HG03521 (cell line): ENCODE results near the gene TNFRSF6B.

ENCODE experiments used
- ATAC-seq: cut with Tn5 transposase; IDR thresholded peaks from one replicate; pipeline ENCODE4 v1.9.1; 2021; ENCODE audit warnings: mild to moderate bottlenecking, moderate library complexity; ENCODE audit not compliant: unreplicated experiment

Gene TNFRSF6B

DNA sequence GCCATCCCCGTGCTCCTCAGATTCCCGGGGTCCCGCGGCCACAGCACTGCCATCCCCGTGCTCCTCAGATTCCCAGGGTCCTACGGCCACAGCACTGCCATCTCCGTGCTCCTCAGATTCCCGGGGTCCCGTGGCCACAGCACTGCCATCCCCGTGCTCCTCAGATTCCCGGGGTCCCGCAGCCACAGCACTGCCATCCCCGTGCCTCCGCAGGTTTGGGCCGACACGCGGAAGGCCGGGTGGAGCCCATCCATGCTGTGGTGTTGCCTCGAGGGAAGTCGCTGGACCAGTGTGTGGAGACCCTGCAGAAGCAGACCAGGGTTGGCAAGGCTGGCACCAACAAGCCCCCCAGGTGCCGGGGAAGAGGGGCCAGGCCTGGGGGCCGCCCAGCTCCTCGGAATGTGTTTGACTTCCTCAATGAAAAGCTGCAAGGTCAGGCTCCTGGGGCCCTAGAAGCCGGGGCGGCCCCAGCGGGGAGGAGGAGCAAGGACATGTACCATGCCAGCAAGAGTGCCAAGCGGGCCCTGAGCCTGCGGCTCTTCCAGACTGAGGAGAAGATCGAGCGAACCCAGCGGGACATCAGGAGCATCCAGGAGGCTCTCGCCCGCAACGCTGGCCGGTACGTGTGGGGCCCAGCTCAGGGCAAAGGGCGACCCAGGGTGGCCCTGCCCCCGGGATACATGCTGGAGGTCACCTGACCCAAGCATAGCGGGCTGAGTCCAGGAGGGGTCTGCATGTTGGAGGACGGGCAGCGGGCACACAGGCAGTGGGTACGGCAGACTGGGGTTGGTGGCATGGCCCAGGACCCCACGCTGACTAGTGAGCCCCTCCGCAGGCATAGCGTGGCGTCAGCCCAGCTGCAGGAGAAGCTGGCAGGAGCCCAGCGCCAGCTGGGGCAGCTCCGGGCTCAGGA, 38.8 kb downstream of the TNFRSF6B start:
- ATAC-seq, result no peak

DNA sequence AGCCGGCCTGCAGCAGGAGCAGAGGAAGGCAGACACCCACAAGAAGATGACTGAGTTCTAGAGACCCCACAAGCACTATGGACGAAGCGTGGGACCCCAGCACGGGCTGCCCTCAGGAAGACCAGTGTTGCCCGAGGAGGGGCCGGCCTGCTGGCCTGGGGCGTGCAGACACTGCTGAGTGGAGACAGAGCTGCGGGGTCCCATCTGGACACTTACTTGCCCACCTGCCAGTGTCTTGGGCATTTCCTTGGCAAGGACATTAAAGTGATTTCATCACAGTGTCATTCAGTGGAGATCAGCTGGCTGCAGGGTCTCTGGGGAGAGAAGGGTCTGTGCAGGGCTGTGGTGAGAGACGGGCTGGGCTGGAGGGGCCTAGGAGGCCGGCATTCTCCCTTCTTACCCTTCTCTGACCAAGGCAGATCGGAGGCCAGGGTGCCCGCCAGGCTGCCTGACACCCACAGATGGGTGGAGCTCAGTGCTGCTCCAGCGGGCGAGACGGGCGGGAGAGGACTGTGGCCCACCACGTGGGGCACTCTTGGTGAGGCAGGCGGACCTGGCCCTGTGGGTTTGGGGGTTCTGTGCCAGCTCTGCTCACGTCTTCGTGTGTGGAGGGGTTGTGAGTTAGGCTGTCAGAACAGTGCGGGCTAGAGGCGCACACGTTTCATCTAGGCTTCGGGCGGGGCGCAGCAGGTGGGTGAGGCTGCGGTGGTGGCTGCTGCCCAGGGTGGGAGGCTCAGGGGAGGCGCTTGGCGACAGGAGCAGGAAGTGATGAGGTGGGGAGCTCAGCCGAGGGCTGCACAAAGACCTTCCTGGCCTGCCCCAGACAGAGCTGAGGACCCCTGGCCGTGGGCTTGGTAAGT, 39.6 kb downstream of the TNFRSF6B start, which contains the start of gene LIME1:
Gene LIME1 (plus strand): TSS at position 806 of the 860 bp plus-strand sequence. CDS start 886 bp downstream, outside the sequence.
- ATAC-seq, result no peak

DNA sequence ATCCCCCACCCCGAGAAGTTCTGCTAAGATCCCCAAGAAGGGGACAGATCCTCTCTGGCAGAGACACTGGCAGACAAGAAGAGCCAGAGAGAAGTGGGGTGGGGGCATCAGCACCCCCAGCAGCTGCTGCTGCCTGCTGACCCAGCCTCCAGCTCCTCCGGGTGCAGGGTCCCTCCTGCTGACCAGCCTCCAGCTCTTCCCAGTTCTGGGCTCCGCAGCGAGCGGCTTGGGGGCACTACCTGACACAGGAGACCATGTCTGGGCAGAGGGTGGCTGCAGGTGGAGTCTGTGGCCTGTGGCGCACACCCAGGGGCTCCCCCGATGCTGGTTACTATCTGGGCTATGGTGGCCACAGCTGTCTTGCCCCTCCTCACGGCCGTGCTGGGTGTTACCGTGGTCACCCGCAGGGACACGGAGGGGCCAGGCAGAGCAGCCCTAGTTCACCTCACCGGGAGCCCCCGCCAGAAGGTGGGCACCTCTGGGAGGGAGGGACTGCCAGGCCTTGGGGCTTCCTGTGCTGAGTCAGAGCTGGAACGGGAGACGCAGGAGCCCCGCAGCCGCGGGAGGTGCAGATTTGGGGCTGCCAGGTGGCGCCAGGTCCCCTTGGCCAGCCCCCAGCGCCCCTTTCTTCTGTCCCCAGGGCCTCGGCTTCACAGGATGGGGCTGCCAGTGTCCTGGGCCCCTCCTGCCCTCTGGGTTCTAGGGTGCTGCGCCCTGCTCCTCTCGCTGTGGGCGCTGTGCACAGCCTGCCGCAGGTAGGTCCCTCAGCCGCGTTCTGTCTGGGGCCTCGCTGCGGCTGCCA, 40.6 kb downstream of the TNFRSF6B start:
- ATAC-seq, result no peak

DNA sequence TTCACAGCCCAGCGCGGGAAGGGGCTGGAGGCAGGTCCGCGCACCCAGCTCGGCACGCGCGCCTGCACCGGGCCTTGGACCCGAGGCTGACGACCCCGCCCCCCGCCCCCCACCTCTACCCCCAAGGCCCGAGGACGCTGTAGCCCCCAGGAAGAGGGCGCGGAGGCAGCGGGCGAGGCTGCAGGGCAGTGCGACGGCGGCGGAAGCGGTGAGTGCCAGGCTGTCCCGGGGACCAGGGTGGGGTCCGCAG, 41.2 kb downstream of the TNFRSF6B start:
- ATAC-seq, result no peak

DNA sequence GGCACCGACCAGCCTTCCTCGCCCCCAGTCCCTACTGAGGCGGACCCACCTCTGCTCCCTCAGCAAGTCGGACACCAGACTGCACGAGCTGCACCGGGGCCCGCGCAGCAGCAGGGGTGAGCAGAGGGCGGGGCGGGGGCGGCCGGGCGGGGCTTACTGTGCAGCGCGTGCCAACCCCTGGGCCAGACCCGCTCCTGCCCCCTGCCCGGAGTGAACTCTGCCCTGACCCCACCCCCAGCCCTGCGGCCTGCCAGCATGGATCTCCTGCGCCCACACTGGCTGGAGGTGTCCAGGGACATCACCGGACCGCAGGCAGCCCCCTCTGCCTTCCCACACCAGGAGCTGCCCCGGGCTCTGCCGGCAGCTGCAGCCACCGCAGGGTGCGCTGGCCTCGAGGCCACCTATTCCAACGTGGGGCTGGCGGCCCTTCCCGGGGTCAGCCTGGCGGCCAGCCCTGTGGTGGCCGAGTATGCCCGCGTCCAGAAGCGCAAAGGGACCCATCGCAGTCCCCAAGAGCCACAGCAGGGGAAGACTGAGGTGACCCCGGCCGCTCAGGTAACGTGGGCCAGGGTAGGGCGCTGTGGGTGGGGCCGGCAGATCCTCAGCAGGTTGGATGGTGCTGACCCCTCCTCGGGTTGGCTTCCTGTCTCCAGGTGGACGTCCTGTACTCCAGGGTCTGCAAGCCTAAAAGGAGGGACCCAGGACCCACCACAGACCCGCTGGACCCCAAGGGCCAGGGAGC, 41.7 kb downstream of the TNFRSF6B start:
- ATAC-seq, result no peak

DNA sequence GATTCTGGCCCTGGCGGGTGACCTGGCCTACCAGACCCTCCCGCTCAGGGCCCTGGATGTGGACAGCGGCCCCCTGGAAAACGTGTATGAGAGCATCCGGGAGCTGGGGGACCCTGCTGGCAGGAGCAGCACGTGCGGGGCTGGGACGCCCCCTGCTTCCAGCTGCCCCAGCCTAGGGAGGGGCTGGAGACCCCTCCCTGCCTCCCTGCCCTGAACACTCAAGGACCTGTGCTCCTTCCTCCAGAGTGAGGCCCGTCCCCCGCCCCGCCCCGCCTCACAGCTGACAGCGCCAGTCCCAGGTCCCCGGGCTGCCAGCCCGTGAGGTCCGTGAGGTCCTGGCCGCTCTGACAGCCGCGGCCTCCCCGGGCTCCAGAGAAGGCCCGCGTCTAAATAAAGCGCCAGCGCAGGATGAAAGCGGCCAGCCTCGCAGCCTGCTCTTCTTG, 42.3 kb downstream of the TNFRSF6B start:
- no peak for ATAC-seq

DNA sequence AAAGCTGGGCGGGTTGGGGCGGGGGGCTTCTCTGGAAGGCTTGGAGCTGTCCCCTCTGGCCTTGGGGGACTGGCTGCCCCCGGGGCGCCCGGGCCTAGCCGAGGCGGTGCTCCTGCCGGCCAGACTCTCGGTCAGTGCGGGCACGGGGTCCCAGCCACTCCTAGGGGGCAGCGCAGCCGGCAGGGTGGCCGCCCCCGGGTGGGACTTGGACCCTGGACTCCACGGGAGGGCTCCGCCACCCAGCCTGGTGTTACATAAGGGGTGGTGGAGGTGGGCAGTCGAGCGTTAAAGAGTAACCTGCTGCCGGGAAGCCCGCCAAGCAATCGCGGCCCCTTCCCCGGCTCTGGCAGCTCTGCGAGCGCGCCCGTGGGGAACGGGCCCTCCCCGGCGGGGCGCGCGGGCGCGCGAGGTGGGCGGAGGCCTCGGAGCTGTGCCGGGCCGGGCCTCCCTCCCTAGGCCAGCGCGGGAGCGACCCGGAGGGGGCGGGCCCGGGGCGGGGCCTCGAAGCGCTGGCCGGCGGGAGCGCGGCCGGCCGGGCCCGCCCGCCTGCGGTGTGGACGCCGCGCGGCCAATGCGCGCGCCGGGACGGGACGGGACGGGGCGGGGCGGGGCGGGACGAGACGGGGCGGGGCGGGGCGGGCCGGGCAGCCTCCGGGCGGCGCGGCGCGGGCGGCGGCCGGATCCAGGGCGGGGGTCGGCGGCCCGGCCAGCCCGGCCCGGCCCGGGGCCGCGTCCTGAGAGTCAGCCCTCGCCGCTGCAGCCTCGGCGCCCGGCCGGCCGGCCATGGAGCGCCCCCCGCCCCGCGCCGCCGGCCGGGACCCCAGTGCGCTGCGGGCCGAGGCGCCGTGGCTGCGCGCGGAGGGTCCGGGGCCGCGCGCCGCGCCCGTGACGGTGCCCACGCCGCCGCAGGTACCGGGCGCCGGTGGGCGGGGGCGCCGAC, 42.9 kb downstream of the TNFRSF6B start, which contains the start of gene SLC2A4RG:
Gene SLC2A4RG (plus strand): TSS at position 647 of the 940 bp plus-strand sequence. CDS start 137 bp downstream, at position 784.
- ATAC-seq, result peak; percentile 52

DNA sequence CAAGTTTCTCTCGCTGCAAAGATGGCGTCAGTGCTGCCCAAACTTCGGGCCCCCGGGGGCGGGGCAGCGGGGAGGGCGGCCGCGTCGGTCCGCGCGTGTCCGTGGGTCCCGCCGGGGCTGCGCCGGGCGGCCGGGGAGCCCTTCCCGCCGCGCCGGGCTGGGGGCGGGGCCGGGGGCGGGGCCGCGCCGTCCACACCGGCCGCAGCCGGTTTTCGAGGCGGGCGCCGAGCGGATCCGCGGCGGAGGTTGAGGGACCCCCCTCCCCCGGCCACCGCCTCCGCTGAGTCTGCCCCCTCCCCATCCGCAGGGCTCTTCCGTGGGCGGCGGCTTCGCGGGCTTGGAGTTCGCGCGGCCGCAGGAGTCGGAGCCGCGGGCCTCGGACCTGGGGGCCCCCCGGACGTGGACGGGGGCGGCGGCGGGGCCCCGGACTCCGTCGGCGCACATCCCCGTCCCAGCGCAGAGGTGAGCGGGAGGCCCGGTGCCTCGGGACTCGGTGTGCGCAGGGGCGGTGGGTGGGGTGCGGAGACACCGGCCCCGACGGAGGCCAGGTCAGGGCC, 43.7 kb downstream of the TNFRSF6B start:
- ATAC-seq, result peak; percentile 14

DNA sequence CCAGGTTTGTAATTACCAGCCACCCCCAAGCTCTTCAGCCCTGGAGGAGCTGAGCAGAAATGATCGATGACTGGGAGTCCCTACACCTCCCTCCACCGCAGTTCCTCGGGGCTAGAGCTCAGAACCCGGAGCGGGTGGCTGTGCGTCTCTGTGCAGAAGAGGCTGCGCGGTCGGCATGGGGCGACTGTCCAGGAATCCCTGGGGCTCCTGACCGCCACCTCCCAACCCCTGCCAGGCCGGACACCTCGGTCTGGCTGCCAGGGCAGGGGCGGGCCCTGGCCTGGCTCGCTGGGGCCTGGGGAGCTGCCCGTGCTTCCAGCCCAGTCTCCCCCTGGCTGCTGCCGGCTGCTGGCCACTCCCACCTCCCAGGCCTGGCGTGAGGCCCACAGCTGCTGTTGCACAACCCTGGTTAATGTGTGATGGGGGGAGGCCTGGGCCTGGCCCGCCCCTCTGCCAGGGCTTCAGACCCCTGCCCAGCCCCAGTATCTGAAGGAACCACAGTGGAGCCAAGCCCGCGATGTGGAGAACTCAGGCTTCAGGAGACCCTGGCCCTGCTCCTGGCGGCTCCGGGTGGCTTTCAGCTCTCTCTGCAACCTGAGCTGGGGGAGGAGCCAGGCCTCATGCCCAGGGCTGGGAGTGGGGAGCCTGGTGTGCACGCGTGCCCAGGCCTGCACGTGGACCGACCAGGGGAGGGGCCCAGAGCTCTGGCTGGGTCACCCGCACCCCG, 44.3 kb downstream of the TNFRSF6B start:
- ATAC-seq, result no peak

DNA sequence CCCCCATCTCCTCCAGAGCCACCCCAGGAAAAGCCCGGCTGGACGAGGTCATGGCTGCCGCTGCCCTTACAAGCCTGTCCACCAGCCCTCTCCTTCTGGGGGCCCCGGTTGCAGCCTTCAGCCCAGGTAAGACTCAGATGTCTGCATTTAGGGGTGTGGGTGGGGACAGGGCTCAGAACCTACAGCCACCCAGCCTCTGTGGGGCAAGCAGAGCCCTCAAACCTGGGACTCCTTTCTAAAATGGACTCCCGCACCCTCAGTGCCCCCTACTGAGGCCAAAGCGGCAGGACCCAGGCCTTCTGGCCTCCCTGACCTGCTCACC, 44.9 kb downstream of the TNFRSF6B start:
- no peak for ATAC-seq

DNA sequence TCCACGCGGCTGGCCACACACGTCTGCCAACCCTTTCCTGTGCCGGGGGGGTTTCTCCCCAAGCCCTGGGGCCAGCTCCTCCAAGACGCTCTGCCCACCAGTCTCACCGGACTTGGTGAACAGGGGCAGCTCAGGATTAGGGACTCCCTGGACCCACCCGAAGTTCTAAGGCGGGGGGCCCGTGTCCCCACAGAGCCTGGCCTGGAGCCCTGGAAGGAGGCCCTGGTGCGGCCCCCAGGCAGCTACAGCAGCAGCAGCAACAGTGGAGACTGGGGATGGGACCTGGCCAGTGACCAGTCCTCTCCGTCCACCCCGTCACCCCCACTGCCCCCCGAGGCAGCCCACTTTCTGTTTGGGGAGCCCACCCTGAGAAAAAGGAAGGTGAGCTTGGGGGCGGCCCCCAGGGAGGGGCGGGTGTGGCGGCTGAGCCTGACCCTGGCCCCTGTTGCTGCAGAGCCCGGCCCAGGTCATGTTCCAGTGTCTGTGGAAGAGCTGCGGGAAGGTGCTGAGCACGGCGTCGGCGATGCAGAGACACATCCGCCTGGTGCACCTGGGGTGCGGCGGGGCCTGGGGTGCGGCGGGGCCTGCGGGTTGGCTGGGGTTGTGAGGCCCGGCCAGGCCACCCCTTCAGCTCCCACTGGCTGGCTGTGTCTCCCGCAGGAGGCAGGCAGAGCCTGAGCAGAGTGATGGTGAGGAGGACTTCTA, 45.4 kb downstream of the TNFRSF6B start:
- ATAC-seq, result no peak

DNA sequence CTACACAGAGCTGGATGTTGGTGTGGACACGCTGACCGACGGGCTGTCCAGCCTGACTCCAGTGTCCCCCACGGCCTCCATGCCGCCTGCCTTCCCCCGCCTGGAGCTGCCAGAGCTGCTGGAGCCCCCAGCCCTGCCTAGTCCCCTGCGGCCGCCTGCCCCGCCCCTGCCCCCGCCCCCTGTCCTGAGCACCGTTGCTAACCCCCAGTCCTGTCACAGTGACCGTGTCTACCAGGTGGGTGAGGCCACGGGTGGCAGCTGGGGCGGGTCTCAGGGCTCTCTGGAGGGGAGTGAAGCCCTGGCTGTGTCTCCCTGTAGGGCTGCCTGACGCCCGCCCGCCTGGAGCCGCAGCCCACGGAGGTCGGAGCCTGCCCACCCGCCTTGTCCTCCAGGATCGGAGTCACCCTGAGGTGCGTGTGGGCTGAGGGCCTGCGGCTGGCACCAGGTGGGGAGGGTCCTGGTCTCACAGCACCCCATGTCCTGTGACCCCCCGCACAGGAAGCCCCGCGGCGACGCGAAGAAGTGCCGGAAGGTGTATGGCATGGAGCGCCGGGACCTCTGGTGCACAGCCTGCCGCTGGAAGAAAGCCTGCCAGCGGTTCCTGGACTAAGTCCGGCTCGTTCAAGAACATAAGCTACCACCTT, 46.1 kb downstream of the TNFRSF6B start:
- ATAC-seq, result no peak

DNA sequence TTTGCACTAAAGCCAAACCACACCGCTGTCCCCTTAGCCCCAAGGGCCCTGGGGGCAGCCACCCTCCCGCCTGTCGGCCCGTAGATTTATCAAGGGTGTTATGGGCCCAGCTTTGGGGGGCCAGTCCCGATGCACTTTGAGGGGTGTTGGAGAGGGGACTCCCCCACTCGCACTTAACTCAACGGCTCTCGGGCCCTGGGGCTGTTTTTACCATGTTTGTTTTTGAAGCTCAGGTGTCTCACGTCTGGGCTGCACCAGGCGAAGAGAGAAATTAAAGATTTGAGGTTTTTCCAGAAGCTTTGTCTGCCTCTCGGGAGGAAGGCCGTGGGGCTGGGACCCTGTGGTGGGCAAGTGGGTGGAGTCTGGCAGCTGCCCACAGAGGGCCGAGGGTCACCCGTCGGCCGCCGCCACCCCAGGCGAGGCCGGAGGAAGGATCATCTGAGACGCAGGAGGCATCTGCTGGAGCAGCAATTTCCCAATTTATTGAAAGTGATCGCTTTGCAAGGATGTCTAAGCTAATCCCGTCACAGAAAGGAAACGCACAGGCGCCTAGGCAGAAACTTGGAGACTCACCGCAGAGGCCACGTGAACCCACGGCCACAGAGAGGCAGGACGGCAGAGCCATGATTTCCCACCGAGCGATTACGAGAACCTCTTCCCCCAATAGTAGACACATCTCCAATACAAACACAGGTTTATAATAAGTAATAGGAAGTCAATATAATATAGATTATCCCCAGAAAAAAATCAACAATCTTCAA, 46.9 kb downstream of the TNFRSF6B start:
- no peak for ATAC-seq

DNA sequence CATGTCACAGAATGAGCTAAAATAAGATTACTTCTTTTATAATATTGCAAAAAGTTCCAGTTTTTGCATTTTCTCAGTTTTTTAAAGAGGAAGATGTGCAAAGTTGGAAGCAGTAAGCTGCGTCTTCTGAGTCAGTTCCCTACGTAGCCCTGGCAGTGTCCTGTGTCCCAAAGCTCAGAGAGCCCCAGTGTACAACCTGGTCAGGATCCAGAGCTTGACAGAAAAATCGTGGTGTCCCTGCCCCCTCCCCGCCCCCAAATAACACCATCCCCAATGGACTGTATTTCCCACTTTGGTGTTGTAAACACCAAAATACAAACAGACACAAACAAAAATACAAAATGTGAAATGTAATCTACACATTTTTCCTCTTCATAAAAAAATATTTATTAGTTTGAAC, 47.7 kb downstream of the TNFRSF6B start:
- ATAC-seq, result no peak

DNA sequence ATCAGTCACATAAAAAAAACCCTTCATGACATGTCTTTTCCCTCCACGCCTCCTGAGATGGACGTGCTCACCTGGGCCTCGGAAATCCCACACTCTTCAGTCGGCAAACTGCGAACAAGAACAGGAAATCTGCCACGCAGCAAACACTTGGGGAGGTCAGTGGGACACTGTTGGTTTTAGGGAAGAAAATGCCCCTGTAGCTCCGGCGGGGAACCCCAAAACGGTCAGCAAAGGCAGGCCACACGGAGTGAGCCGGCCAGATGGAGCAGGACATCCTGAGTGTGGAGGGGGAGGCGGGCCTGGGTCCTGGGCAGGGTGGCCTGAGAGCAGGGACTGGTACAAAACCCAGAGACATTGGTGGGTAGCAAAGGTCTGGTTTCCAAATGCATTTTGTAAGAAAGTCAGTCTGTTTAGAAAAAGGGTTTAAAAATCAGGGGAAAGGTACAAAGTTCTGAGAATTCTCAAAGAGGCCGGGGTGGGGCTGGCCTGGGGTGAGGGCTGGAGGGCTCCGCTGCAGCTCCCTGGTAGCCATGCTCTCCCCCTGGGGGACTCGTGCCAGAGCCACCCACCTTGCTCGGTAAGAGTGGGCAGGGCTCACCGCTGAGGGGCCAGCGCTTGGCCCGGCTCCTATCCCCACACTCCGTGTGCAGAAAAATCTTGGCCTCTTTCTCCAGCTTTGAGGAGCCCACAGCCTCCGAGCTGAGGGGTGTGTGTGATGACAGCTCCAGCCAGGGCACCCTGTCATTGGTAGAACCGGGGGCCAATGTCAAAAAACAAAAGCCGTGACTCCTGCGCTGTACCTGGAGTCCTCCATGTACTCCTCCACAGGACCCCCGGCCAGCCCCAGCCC, 48.3 kb downstream of the TNFRSF6B start:
- ATAC-seq, result no peak

DNA sequence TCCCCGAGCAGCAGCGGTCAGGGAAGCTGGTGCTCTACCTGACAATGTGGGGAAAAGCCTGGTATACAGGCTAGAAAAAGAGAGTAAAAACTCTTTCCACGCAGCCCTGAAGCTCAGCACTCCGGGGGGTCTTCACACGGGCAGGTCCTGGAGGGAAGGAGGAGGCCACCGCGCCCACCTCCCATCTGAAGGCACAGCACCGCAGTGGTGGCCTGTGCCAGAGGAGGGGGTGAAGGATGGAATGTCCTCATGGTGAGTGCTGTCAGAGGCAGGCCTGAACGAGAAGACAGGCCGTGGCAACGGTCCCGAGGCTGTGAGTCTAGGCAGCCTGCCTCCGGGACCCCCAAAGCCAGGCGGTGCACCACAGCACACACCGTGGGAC, 49.0 kb downstream of the TNFRSF6B start:
- ATAC-seq, result no peak
